Measurements from ENCODE around the gene SIK2. TPM values are rescaled to one million over a fixed set of nuclear protein-coding genes. Genes with fewer than 3 reads are reported as not detected.

SIK2 gene
- total and polyA plus RNA-seq, 2 experiments from 2014 or later = 1.5 to 14.2 TPM

DNA sequence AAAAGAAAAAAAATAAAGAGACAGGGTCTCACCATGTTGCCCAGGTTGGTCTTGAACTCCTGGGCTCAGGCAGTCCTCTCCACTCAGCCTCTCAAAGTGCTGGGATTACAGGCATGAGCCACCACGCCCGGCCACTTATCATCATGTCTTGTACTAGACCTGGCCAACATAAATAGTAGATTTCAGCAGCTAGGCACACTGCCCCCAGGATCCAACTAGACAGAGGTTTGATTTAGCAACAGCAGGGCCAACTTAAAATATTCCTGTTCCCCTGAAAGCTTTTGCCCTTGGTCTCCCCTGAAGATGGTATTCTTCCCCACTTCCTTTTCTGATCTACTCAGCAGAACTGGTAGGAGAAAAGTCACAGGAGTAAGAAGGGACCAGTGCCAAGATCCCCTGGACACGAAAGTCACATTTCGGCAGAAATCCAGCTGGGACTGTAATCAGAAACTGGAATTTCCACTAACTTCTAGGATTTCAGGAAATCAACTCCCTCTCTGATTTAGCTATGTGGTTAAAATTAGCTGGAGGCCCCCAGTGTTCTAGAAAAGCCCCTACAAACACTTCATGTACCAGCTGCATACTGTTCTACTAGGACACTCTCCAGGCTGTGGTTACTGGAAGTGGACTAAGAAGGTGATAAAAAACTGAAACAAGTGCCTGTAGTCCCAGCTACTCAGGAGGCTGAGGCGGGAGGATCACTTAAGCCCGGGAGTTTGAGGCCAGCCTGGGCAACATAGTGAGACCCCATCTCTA lies 172.9 kb downstream of the SIK2 start:
- TF ChIP-seq, protein P1, sequence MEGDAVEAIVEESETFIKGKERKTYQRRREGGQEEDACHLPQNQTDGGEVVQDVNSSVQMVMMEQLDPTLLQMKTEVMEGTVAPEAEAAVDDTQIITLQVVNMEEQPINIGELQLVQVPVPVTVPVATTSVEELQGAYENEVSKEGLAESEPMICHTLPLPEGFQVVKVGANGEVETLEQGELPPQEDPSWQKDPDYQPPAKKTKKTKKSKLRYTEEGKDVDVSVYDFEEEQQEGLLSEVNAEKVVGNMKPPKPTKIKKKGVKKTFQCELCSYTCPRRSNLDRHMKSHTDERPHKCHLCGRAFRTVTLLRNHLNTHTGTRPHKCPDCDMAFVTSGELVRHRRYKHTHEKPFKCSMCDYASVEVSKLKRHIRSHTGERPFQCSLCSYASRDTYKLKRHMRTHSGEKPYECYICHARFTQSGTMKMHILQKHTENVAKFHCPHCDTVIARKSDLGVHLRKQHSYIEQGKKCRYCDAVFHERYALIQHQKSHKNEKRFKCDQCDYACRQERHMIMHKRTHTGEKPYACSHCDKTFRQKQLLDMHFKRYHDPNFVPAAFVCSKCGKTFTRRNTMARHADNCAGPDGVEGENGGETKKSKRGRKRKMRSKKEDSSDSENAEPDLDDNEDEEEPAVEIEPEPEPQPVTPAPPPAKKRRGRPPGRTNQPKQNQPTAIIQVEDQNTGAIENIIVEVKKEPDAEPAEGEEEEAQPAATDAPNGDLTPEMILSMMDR (IDR thresholded peaks at IDR 0.05; ENCODE audit: low read depth, low read length) = no peak
- Histone ChIP-seq H3K9me3 (ENCODE audit: low read depth) (no peaks in the 10 kb centered on the region), H3K4me1 (ENCODE audit: low read depth) (no peaks in the 10 kb centered on the region), H3K27me3 (no peaks in the 10 kb centered on the region), H3K4me3 (no peak overlapping the region), H3K36me3 (no peaks in the 10 kb centered on the region), H3K27ac (no peak overlapping the region)
- DNase-seq (ENCODE audit: low read depth in 1 of 2, low spot score in 1 of 2) = peak in 1 of 2 donors; percentile 71

DNA sequence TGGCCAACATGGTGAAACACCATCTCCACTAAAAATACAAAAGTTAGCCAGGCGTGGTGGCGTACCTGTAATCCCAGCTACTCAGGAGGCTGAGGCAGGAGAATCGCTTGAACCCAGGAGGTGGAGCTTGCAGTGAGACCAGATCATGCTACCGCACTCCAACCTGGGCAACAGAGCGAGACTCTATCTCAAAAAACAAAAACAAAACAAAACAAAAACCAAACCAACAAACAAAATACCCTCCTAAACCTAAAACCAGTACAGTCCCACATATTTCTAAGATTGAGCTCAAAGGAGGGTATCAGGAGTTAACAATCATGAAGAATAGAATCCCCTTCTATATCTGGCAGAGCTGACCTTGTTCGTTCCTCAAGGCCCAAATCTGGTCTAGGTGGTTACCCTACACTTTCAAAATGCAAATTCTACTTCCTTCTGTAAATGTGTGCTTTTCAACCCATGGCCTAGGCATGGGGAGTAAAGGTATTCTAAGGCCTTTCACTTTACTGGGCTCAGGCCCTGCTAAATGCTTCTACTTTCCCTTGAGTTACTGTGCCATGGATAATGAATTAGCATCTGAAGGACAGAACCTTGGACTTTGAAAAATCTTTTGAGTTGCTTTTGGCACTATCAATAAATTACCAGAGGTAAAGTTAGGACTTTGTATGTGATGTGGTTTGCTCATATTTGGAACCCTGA lies 174.3 kb downstream of the SIK2 start:
- no peaks in the 10 kb centered on the region for H3K4me1 ChIP-seq (ENCODE audit: low read depth)
- H3K4me3 ChIP-seq = no peak overlapping the region
- TF ChIP-seq, protein P1 (IDR thresholded peaks at IDR 0.05; ENCODE audit: low read depth, low read length) = no peak
- no peaks in the 10 kb centered on the region for H3K9me3 ChIP-seq (ENCODE audit: low read depth)
- no peak overlapping the region for H3K27ac ChIP-seq
- H3K27me3 ChIP-seq = no peaks in the 10 kb centered on the region
- H3K36me3 ChIP-seq = no peaks in the 10 kb centered on the region
- no peak for DNase-seq (ENCODE audit: low read depth in 1 of 2, low spot score in 1 of 2)

DNA sequence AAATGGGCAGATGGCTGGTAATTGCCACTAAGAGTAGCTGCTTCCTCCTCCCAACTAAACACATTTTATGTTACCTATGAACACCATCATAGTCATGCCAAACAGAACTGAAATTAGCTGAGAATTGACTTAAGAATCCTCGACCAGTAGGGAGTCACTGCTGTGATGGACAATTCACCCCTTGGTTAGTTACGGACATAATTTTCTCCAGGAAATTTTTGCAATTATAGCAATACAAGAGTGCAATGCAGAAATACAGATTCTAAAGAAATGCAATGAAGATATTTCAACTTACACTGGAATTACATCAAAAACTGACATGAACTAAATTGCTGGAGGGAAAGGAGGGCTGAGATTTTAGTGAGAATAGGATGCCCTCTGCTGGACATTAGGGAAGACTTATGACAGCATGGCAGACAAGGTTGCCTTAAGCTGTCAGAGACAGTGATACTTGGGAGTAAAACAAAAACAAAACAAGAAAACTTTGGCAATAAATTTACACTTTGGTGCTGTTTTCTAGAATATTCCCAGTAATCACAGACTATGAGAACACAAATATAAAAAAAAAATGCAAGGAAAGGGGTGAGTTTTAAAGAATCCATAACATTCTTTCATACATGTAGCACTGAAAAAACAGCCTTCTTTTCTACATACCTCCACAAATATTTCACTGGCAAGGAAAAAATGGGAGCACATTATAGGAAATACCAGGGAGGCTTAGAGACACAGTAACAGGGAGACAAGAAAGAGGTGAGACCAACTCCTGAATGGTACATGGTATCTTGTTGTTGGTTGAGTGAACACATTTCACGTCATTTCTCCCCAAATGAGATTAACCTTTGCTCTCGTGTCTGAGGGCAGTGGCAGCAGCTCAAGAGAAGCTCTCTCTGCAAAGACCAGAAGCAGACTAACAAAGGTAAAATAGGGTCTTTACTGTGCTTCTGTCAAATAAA lies 175.1 kb downstream of the SIK2 start:
- Histone ChIP-seq H3K36me3 (peaks cover 3% of the 10 kb centered on the region), H3K4me3 (no peak overlapping the region), H3K9me3 (ENCODE audit: low read depth) (no peaks in the 10 kb centered on the region), H3K27me3 (no peaks in the 10 kb centered on the region), H3K4me1 (ENCODE audit: low read depth) (no peaks in the 10 kb centered on the region), H3K27ac (no peak overlapping the region)
- TF ChIP-seq, protein P1 (IDR thresholded peaks at IDR 0.05; ENCODE audit: low read depth, low read length) = peak; percentile 75
- peak; percentile 71 to 89 for DNase-seq (ENCODE audit: low read depth in 1 of 2, low spot score in 1 of 2)

DNA sequence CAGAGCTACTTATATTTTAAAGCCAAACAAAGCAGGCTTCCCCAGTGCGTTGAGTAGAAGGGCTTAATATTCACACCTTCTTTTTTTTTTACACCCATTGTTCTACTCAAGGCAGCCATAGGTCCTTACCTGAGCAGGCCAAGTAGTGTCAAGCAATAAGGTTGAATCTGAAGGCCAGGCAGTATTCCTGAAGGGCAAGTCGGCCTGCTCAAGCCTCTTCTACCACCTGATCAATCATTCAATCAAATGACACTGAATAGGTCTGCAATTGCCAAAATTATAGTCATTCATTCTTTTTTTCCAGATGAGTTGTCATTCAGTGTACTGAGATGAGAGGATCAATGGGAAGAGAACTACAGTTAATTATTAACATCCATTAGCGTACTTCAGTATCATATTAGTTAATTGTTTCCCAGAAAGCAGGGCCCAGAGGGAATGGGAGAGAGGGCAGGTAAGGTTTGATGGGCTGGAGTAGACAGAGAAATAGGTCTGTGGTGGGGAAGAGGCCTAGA lies 175.9 kb downstream of the SIK2 start:
- H3K4me3 ChIP-seq = no peak overlapping the region
- H3K4me1 ChIP-seq (ENCODE audit: low read depth) = no peaks in the 10 kb centered on the region
- no peaks in the 10 kb centered on the region for H3K27me3 ChIP-seq
- no peak for DNase-seq (ENCODE audit: low read depth in 1 of 2, low spot score in 1 of 2)
- peaks cover 3% of the 10 kb centered on the region for H3K36me3 ChIP-seq
- H3K27ac ChIP-seq = no peak overlapping the region
- TF ChIP-seq, protein P1 (IDR thresholded peaks at IDR 0.05; ENCODE audit: low read depth, low read length) = no peak
- H3K9me3 ChIP-seq (ENCODE audit: low read depth) = no peaks in the 10 kb centered on the region

DNA sequence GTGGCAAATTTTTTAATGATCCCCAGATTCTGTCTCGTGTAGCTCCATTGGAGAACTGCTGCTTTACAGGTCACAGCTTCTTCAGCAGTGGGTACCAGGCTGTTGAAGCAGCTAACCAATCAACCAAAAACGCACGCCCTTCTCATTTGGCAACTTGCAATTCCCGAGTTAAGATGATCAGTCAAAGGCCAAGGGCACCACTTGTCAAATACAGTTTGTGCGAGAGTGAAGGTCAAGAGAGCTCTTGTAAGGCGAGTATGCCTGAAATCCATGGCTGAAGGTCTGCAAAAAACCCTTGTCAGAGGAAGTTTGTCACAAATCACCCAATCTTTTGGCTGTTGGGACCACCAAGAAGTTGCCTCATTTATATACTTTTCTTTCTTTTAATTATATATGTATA lies 176.9 kb downstream of the SIK2 start:
- DNase-seq (ENCODE audit: low read depth in 1 of 2, low spot score in 1 of 2) = no peak
- Histone ChIP-seq H3K4me1 (ENCODE audit: low read depth) (no peaks in the 10 kb centered on the region), H3K9me3 (ENCODE audit: low read depth) (no peaks in the 10 kb centered on the region), H3K4me3 (no peak overlapping the region), H3K36me3 (peaks cover 6% of the 10 kb centered on the region), H3K27ac (no peak overlapping the region), H3K27me3 (no peaks in the 10 kb centered on the region)
- TF ChIP-seq, protein P1 (IDR thresholded peaks at IDR 0.05; ENCODE audit: low read depth, low read length) = no peak
